ENCODE data around the gene FASLG.

DNA sequence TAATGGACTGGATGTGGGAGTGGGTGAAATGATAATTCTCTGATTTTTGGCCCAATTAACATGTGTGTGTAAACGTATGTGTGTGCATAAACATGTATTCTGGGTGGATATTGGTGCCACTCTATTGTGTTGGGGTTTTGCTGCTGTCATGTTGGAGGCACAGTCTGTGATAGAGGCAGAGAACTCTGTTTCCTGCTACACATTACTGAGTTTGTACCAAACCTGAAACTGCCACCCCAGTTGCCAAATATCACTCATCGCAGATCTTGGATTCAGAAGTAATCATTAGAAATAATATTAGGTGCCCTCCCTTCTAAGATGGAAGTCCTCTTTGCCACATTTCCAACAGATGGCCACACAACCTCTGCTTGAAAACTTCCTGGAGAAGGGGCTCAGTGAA, 13.8 kb downstream of the FASLG start:
- TF ChIP-seq GATA3 (IDR thresholded peaks at IDR 0.05; ENCODE audit: low read depth, low read length) (no peak), GATA2 (IDR thresholded peaks at IDR 0.05; ENCODE audit: low read depth, low read length) (no peak)
